ENCODE data around the gene XPR1. TPM values are rescaled to one million over a fixed set of nuclear protein-coding genes. Genes with fewer than 3 reads are reported as not detected.

The XPR1 gene
- total and polyA plus RNA-seq, 2 experiments from 2014 or later = 18.1 to 36.4 TPM

DNA sequence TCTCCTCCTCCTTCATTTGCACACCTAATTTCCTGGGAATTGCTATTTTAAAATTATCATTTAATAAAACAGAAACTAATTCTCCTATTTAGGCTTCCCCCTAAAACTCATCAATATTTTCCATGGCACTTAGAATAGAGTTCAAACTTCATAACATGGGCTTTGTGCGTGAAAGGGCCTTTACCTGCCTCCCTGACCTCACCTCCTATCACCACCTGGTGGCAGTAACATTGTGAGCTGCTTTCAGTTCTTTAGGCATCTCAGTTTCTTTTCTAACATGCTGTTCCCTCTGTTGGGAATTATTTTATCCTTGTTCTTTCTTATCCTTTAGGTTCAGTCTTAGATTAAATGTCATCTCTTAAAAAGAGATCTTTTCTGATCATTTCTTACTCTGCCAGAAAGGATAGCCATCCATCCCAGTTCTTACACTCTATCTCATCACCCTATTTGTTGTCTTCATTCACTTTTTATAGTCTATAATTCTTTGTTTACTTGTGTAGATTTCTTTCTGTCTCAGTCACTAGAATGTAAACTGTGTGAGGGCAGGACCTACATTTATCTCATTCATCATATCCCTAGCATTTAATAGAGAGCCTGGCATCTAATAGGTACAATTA lies 147.1 kb downstream of the XPR1 start:
- no peak overlapping the region for H3K27ac ChIP-seq
- no peak overlapping the region for H3K4me3 ChIP-seq
- H3K9me3 ChIP-seq (ENCODE audit: low read depth) = no peaks in the 10 kb centered on the region
- peak in 1 of 2 donors; percentile 5 for DNase-seq (ENCODE audit: low read depth in 1 of 2, low spot score in 1 of 2)
- H3K4me1 ChIP-seq (ENCODE audit: low read depth) = no peaks in the 10 kb centered on the region
- no peaks in the 10 kb centered on the region for H3K27me3 ChIP-seq
- TF ChIP-seq, protein P1, sequence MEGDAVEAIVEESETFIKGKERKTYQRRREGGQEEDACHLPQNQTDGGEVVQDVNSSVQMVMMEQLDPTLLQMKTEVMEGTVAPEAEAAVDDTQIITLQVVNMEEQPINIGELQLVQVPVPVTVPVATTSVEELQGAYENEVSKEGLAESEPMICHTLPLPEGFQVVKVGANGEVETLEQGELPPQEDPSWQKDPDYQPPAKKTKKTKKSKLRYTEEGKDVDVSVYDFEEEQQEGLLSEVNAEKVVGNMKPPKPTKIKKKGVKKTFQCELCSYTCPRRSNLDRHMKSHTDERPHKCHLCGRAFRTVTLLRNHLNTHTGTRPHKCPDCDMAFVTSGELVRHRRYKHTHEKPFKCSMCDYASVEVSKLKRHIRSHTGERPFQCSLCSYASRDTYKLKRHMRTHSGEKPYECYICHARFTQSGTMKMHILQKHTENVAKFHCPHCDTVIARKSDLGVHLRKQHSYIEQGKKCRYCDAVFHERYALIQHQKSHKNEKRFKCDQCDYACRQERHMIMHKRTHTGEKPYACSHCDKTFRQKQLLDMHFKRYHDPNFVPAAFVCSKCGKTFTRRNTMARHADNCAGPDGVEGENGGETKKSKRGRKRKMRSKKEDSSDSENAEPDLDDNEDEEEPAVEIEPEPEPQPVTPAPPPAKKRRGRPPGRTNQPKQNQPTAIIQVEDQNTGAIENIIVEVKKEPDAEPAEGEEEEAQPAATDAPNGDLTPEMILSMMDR (IDR thresholded peaks at IDR 0.05; ENCODE audit: low read depth, low read length) = peak; percentile 23
- H3K36me3 ChIP-seq = no peaks in the 10 kb centered on the region

DNA sequence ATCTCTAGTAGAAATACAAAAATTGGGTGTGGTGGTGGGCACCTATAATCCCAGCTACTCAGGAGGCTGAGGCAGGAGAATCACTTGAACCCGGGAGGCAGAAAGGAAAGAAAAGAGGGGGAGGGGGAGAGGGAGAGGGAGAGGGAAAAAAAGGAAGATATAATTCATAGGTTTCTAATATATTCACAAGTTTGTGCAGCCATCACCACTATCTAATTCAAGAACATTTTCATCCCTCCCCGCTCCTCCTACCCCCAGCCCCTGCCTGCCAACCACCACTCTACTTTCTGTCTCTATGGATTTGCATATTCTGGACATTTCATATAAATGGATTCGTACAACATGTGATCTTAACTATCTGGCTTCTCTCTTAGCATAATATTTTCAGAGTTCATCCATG lies 147.8 kb downstream of the XPR1 start:
- H3K27ac ChIP-seq = no peak overlapping the region
- no peaks in the 10 kb centered on the region for H3K36me3 ChIP-seq
- no peak for DNase-seq (ENCODE audit: low read depth in 1 of 2, low spot score in 1 of 2)
- H3K9me3 ChIP-seq (ENCODE audit: low read depth) = no peaks in the 10 kb centered on the region
- TF ChIP-seq, protein P1 (IDR thresholded peaks at IDR 0.05; ENCODE audit: low read depth, low read length) = no peak
- no peaks in the 10 kb centered on the region for H3K4me1 ChIP-seq (ENCODE audit: low read depth)
- H3K27me3 ChIP-seq = no peaks in the 10 kb centered on the region
- H3K4me3 ChIP-seq = no peak overlapping the region

DNA sequence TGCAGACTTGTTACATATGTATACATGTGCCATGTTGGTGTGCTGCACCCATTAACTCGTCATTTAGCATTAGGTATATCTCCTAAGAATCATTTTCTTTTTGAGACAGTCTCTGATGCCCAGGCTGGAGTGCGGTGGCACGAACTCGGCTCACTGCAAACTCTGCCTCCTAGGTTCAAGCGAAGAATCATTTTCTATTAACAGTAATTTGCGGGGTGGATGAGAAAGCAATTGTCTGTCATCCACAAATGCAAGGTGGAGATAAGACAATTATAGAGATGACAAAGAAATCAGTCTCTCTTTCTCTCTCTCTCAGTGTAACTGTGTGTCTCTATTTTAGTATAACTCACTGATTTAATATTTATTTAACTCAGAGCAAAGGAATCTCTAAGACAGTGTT lies 149.9 kb downstream of the XPR1 start:
- Histone ChIP-seq H3K9me3 (ENCODE audit: low read depth) (no peaks in the 10 kb centered on the region), H3K27ac (no peak overlapping the region), H3K4me3 (no peak overlapping the region), H3K27me3 (no peaks in the 10 kb centered on the region), H3K36me3 (no peaks in the 10 kb centered on the region), H3K4me1 (ENCODE audit: low read depth) (no peaks in the 10 kb centered on the region)
- TF ChIP-seq, protein P1 (IDR thresholded peaks at IDR 0.05; ENCODE audit: low read depth, low read length) = no peak
- DNase-seq (ENCODE audit: low read depth in 1 of 2, low spot score in 1 of 2) = no peak

DNA sequence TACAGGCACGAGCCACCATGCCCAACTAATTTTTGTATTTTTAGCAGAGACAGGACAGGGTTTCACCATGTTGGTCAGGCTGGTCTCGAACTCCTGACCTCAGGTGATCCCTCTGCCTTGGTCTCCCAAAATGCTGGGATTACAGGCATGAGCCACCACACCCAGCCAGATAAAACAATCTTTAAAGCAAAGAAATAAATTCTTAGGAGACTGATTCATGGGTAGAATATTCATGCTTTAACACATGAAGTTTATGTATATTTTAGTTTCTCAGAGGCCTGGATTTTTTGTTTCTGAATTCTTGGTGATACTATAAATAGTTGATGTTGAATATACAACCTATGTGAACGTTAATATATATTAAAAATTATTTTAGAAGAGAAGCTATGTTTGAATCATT lies 153.5 kb downstream of the XPR1 start:
- no peak for DNase-seq (ENCODE audit: low read depth in 1 of 2, low spot score in 1 of 2)
- H3K36me3 ChIP-seq = no peaks in the 10 kb centered on the region
- H3K4me3 ChIP-seq = no peak overlapping the region
- no peaks in the 10 kb centered on the region for H3K27me3 ChIP-seq
- TF ChIP-seq, protein P1 (IDR thresholded peaks at IDR 0.05; ENCODE audit: low read depth, low read length) = no peak
- H3K9me3 ChIP-seq (ENCODE audit: low read depth) = no peaks in the 10 kb centered on the region
- H3K4me1 ChIP-seq (ENCODE audit: low read depth) = no peaks in the 10 kb centered on the region
- H3K27ac ChIP-seq = no peak overlapping the region

DNA sequence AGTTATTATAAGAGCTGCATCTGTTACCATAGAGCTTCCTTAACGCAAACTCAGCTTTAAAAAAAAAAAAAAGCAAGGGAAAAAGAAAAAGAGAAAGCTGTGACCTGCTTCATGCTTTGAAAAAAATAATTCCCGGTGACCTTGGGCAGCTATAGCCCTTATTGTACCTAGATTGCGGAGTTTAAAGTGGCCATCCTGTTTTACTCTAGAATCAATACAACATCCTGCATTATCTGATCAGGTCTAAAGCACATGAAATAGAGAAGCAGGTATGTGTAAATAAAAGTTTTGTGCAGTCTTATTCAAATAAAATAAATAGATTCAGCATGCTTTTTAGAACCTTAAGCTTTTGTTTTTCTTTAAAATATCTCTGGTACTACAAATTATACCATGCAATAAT lies 154.1 kb downstream of the XPR1 start:
- Histone ChIP-seq H3K36me3 (no peaks in the 10 kb centered on the region), H3K27ac (no peak overlapping the region), H3K4me3 (no peak overlapping the region), H3K9me3 (ENCODE audit: low read depth) (no peaks in the 10 kb centered on the region), H3K27me3 (no peaks in the 10 kb centered on the region), H3K4me1 (ENCODE audit: low read depth) (no peaks in the 10 kb centered on the region)
- TF ChIP-seq, protein P1 (IDR thresholded peaks at IDR 0.05; ENCODE audit: low read depth, low read length) = no peak
- no peak for DNase-seq (ENCODE audit: low read depth in 1 of 2, low spot score in 1 of 2)

Measured in cardiac muscle cell (in vitro differentiated cells and primary cell).